ENCODE data around the gene SLC7A11. TPM values are rescaled to one million over a fixed set of nuclear protein-coding genes. Genes with fewer than 3 reads are reported as not detected.

Gene SLC7A11
- 0.93 TPM for total RNA-seq
- long read RNA-seq = 0 reads

DNA sequence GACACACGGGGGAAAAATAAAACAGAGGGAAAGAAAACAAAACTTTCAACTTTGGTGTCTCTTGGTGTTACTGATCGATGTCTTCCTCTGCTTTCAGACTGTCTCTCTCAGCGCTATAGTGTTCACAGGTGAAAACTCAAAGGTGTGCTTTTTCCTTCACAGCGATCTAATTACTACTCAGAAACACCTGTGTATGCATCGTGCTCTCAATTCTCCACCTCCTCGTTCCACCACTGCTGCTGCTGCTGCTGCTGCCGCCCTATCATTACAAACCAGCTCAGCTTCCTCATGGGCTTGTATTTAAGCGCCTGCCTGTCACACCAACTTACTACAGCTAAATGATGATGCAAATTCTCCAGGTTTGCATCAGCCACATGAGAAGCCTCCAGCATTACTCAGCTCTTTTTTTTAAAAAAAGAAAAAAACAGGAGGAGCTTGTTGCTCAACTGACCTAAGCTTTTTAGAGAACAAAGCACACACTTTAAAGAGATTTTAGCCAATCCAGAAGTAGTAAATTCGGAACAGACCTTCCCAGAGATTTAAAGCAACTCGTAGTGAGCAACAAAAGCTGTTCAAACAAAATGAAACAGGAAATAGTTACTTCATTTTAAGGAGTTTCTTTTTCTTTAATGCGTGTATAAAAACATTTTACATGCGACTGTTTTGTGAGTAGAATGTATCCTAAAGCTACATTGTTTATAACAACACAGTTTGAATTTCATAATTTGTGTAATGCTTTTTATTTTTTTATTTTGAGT is at the start of gene SLC7A11:
TSS of gene SLC7A11 (minus strand) at position 274 of the 758 bp plus-strand sequence. CDS start 280 bp downstream, outside the sequence.
- DNase-seq (ENCODE audit: low spot score) = no peak

DNA sequence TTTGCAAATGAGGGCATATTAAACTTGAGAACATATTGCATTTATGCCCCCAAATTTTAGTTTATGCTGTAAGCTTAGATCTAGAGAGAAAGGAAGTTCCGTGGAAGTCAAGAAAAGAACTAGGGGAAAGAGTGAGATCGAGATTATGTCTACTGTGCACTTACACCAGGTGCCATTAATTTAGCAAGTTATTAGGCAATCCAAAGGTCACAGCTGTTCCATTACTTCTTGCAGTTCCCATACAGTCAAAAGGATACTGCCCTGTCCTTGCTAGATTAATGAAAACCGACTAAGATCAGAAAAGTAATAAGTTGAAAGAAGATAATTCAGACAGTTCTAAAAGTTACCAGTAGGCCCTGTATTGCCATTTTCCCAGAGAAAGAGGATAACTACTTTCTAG is 49.3 kb upstream of the SLC7A11 start:
- DNase-seq (ENCODE audit: low spot score) = no peak

DNA sequence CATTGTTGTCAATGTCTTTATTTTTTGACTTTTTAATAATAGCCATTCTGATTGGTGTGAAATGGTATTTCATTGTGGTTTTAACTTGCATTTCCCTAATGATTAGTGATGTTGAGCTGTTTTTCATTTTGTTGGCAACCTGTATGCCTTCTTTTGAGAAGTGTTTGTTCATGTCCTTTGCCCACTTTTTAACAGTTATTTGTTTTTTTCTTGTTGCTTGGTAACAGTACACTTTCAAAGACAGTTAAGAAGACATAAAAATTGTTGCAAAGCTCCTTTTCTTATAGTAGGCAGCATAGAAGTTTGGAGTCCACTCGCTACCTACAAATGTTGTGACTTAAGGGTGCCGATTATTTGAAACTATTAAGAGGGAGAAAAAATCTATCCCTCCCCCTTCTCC is 48.7 kb upstream of the SLC7A11 start:
- DNase-seq (ENCODE audit: low spot score) = no peak

DNA sequence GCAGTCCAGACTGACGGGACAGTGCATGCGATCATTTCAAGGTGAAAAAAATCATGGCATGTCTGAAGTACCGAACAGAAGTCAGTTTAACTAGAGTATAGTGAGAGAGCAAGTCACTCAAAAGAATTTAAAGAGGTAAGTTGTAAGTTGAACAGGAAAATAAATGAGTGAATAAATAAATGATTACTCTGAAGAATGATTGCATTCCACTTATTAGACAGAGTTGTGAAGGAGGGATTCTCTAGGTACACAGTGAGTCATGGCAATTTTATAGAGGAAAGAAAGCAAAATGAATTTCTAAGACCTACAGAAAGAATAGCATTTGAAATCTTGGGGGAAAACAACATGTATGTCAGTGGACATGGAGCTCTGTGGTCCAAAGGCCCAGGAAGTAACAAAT is 37.1 kb upstream of the SLC7A11 start:
- no peak for DNase-seq (ENCODE audit: low spot score)

DNA sequence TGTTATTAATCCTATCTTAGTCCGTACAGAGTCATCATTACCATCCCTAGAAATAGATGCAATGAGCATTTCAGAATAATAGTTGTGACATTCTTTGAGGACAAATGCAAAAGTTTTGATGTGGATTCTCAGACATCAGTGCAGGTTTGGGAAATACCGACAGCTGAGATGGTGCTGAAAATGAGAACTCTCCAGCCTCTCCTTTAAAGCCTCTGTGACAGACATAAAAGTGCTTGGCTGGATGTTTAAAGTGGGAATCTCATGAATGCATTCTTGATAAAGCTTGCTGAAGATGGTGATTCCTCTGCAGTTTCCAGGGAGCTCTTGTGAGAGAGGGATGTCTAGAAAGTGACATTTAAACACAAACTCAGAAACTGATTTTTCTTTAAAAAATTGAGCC is 35.0 kb upstream of the SLC7A11 start:
- DNase-seq (ENCODE audit: low spot score) = no peak

DNA sequence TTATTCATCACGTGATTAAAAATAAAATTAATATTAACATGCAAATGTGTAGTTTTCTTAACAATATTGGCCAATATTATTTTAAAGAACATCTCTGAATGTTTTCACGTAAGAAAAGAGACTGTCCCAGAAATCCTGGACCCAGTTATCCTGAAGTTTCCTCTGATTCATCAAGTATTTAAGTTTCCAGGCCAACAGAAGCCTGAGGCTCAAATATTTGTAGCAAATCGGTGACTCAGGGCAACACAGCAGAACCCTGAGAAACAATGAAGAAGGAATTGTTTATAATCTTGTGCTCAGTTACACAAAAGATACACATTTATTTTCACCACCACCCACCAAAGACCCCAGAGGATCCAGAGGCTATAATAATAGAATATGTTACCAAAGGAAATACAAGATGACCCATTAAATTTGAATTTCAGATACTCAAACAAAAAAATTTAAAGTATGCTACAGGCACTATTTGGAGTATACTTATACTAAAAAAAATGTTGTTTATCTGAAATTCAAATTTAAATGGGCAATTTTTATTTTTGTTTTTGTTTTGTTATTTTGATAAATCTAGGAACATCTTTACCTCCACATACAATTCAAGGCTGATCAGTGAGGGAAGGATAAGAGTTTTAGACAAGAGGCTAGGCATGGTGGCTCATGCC is 33.9 kb upstream of the SLC7A11 start:
- DNase-seq (ENCODE audit: low spot score) = no peak

DNA sequence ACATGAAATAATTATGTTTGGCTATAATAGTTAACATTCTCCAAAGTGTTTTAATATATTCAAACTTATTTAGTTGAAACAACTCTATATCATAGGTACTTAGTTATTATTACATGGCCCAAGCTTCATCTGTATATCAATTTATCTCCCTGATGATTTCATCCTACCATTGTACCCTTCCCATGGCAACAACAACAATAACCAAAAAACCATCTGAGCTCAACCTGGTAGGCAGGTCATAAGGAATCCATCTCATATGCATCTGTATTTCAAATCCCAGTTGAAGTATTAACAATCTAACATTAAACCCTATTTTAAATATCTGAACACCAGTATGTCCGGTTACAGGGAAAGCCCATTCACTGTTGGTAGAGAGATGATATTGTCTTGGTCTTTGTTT is 33.1 kb upstream of the SLC7A11 start:
- DNase-seq (ENCODE audit: low spot score) = no peak

DNA sequence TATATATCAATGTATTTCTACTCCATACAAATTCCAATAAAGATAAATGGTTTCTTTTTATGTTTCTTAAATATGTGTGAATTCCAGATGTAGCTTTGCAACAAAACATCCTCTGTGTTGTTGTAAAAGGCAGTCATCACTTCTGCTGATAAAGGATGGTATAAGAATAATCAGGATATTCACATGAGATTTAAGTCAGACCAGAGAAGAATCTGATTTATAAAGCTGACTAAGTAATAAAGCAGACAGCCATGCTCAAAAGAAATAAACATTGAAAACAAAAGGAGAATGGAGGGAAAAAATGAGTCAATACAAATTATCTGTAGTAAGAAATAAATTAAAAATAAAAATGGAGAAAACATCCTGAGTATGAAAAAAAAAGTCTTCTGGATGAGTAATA is 27.0 kb upstream of the SLC7A11 start:
- DNase-seq (ENCODE audit: low spot score) = no peak

DNA sequence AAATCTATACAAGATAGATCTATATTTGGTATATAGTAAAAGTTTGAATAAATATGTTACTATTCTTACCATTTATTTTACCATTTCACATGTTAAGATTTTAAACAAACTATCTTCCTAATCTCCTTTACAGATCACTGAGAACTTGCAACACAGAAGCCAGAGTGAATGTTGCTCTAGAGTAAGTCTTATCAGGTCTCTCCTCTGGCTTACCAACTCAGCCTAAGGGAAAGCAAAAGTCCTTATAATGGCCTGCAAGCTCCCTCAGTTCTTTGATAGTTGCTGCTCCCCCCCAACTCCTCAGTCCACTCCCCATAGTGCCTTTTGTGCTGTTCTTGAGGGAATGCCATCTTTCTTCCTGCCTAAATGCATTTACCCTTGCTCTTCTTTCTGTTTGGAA is 25.7 kb upstream of the SLC7A11 start:
- no peak for DNase-seq (ENCODE audit: low spot score)

DNA sequence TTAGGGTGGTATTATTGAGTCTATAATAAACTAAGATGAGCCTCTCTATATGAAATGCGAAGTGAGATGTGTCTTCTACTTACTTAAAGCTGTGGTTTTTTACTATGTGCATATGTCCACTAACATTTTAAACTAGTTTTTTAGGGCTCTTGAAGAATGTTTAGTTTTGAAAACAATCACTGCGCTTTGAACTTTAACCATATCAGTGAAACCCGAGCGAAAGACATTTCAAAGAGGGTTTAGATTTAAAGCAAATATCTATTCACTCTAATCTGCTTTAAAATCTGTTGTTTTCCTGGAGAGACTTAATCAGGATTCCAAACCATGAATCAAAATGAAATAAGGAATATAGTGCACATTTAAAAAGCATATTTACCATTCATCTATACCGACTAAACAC is 24.8 kb upstream of the SLC7A11 start:
- no peak for DNase-seq (ENCODE audit: low spot score)

DNA sequence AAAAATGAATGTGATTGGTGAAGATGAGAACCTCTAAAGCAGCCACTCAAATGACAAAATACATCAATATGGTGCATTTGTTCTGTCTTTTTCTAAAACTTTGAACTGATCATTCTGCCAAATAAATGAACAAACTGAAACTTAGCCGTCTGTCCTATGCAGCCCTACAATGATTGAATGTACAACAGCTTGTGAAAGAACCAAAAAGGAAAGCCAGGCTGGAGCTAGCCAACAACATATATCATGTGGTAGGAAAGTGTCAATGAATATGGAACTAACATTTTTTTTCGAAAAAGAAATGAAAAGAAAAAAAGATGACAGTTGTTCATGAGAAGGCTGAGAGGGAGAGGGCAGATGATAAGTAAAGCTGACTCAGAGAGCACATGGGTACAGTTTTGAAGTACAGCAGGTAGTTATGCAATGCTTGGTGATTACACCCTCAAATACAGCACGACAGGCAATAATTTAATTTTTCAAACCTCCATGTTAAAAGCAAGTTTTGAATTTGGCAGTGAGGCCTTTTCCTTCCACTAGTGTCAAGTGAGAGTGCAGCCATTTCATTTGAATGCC is 21.2 kb upstream of the SLC7A11 start:
- DNase-seq (ENCODE audit: low spot score) = no peak

DNA sequence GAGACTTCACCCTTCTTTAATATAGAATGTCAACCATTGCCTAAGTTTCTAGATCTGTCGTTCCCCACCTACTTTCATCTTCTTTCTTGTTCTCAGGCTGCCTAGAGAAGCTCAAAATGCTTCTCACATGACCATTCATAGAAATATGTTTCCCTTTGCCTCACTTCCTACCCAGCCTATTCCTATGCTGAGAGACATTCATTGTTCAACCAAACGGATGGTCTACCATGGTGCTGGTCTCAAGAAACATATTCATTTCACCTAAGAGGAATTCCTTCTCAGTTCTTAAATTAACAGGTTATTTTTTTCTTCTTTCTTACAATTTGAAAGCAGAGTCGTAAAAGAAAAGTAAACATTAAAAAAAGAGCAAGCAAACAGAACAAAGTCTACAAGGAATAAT is 20.3 kb upstream of the SLC7A11 start:
- no peak for DNase-seq (ENCODE audit: low spot score)

DNA sequence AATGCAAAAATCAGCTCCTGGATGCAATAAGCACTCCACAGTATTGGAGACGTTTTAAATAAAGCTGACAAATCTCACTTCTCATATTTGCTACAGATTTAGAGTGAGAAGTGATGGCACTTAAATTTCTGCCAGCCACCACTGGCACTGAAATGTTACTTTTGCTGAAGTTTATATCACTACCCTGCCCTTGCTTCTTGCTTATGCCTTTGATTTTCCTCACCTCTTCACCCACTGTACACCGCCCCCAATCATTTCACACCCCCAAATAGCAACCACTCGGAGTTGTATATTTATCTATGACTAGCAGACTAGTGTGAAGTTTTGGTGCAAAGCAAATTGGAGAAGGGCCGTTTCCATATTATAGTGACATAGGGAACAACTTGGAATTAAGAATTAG is 19.9 kb upstream of the SLC7A11 start:
- no peak for DNase-seq (ENCODE audit: low spot score)

DNA sequence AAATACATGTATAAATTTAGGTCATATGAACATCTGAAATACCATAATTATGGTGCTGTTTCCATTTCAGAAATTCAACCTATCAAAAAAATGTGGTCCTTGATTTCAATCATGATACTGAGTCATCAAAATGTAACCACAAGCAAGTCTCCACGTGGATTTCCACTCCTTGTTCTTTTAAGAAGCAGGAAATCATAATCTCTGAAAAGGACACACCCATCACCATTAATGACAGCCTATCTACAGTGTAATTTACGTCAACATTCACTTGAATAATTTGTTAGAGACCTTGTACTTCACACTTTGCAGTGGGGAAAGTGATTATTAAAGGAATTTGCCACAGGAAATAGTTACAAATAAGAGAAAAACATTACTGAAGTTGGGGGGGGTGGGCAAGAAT is 17.7 kb upstream of the SLC7A11 start:
- no peak for DNase-seq (ENCODE audit: low spot score)

DNA sequence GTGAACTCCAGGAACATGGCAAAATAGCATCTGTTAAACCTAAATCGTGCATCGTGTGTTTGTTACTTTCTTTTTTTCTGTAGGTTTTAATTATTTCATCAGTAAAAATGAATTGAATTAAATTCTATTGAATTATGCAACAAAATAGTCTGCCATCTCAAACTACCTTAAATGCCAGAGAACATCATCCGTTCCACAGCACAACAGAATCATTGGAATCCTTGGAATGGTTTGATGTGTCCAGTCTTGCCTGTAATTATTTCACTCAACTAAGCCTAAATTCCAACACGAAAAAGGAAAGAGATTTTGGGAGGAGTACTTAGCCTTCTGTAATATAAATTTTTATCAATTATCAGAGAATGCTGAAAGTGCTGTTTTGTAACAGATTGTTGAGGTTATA is 17.1 kb upstream of the SLC7A11 start:
- no peak for DNase-seq (ENCODE audit: low spot score)

DNA sequence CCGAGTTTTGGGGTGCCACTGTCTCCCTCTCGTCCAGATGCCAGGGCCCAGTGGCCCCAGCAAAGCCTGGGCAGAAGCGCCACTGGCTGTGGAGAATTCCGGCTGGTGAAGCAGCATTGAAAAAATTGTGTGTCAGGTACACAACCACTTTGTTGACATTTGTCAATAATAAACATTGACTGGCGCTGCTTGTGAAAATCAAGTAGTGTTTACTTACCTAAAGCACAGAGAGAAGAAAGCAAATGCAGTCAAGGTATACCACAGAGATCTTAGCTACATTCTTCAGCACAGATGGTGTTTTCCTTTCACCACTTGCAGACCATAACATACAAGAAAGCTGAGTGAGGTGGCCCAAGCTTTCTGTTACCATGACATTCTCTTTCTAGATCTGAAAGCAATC is 14.5 kb upstream of the SLC7A11 start:
- DNase-seq (ENCODE audit: low spot score) = no peak

DNA sequence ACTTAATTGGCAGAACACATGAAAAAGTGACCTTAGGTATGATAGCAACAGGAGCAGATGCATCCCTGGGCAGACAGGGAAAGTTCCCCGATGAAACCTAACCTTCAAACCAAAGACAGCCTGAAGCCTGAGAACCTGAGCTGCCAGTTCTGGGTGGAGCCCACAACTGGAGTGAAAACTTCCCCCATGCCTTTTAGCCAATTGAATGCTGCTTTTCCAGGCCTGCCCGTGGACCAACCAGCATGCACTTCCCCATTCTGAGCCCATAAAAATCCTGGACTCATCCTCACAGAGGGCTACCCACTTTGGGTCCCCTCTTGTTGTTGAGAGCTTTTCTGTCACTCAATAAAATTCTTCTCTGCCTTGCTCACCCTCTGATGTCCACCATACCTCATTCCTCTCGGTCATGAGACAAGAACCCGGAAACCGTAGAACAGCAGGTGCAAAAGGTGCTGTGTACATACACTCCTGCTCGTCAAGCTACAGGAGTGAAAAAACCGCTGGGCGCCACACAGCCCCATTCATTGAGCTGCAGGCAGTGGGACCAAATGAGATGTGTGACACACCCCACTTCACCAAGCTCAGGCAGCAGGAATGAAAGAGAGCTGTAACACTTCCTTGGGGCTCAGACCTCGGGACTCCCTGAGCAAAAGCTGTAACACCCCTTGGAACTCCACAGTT is 13.9 kb upstream of the SLC7A11 start:
- no peak for DNase-seq (ENCODE audit: low spot score)

DNA sequence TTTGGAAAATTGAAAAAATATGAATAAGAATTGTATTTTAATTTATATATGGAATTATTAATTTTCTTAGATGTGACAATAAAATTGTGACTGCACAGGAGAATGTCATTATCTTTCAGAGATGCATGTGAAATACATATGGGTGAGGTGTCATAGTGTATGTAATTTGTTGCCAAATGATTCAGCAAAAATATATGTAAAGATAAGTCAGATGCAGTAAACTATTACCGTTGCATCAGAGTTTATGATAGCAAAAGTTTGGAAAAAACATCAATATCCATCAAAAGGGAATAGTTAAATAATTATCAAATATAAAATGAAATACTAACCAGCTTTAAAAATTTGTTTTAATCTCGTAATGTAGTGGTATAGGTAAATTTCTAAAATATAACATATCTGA is 10.4 kb upstream of the SLC7A11 start:
- DNase-seq (ENCODE audit: low spot score) = no peak

DNA sequence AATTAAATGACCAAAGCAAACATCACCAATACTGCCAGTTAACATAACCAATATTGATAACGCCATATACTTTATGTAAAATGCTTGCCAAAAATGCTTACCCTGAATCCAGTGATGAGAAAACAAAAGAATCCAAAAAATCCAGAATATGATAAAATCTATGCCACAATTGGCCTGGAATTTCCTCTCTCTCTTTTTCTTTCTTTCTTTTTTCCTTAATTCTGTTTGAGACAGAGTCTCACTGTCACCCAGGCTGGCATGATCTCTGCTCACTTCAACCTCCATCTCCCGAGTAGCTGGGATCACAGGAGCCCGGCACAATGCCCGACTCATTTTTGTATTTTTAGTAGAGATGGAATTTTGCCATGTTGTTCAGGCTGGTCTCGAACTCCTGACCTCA is 9.8 kb upstream of the SLC7A11 start:
- DNase-seq (ENCODE audit: low spot score) = no peak

DNA sequence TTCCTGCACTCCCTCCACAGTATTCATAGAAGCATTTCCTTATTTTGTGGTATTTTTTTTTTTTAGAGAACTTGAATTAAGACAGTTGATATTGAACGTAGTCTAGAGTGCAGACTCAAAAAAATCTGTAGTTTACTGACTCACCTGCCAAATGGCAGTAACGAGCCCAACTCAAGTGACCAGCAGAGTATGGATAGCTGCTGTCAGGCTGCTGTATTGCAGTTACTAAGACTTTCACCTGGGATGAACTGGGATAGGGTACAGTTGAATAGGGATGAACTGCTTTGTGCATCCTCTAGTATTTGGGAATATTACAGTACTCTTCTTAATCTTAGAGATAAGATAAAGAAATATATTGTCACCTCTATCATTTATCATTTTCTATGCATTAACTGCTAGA is 7.0 kb upstream of the SLC7A11 start:
- DNase-seq (ENCODE audit: low spot score) = no peak

DNA sequence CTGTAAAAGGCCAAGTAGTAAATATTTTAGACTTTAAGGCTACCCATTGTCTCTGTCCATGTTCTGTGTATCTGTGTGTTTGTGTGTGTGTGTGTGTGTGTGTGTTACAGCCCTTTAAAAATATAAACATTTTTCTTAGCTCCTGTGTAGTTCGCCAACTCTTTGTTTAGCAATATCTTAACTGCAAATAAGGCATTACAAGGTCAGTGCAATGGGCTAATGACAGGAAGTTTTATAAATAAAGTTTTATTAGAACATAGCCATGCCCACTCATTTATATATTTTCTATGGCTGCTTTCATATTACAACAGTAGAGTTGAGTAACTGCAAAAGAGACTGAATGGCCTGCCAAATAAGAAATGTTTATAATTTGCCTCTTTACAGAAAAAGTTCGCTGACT is 5.9 kb upstream of the SLC7A11 start:
- no peak for DNase-seq (ENCODE audit: low spot score)

DNA sequence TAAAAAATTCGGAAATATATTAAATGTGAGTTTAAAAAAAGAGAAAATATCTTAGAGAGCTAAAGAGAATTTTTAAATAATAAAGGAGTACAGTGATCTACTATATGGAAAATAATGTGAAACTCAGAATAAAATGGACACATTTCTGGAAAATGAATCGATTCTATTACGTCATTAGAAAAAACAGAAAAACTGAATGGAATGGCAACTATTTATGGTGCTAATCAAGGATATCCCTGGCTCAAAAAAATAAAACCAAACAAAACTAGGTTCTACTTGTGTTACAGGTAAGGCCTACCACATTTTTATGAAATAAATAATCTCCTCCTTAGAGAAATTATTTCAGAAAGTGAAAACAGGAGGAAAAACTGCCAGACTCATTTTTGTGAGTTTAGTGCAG is 5.5 kb upstream of the SLC7A11 start:
- DNase-seq (ENCODE audit: low spot score) = no peak

All from mesenteric fat pad (tissue), 1 donor.